Caco-2 (cell line): ENCODE data around the gene IGLL5. TPM values are rescaled to one million over a fixed set of nuclear protein-coding genes. Genes with fewer than 3 reads are reported as not detected.

ENCODE experiments used
- BruUV-seq: library from RNA; stranded (reverse); fragments of 400-500 nt; replicated peaks from 2 replicates; lab custom pipeline; 2021; lab: Mats Ljungman, UMichigan
- CTCF ChIA-PET: fragments of 300-600 bp; sonication (Branson Sonifier 250); formaldehyde crosslinking; loops from one replicate; lab custom pipeline; 2022; ENCODE audit warnings: antibody characterized with exemption; lab: Charles Lee
- POLR2A ChIA-PET: fragments of 300-600 bp; sonication (Branson Sonifier 250); formaldehyde crosslinking; loops from one replicate; lab custom pipeline; 2022; ENCODE audit warnings: antibody characterized with exemption; lab: Charles Lee
- DNase-seq, 2 experiments: peaks; one replicate each; pipeline versions ENCODE4 v3.0.0 to v3.0.0-alpha.2; 2020 to 2022
- H3K27me3 ChIP-seq: replicated peaks from 2 replicates; pipeline ENCODE4 v1.6.0; 2011; ENCODE audit warnings: low read length; ENCODE audit not compliant: control insufficient read depth, insufficient read depth
- H3K36me3 ChIP-seq: 2 replicates; pipeline ENCODE4 v1.5.1; 2011; ENCODE audit warnings: low read length; ENCODE audit not compliant: control insufficient read depth, insufficient read depth
- H3K4me1 ChIP-seq: fragments of 250-450 bp; sonication (Bioruptor Pico); 2 replicates; pipeline ENCODE4 v1.5.1; 2020; ENCODE audit warnings: mild to moderate bottlenecking
- H3K4me3 ChIP-seq: 2 replicates; pipeline ENCODE4 v1.5.1; 2011; ENCODE audit warnings: low read depth, mild to moderate bottlenecking, control low read depth, low read length
- H3K9me3 ChIP-seq: fragments of 250-450 bp; sonication (Bioruptor Pico); 2 replicates; pipeline ENCODE4 v1.5.1; 2020; ENCODE audit warnings: mild to moderate bottlenecking, moderate library complexity
- H3K27ac Mint-ChIP-seq: one replicate; pipeline ENCODE4 v1.8.0; 2022; ENCODE audit warnings: mixed read lengths; ENCODE audit not compliant: unreplicated experiment
- H3K27me3 Mint-ChIP-seq: one replicate; pipeline ENCODE4 v1.8.0; 2022; ENCODE audit warnings: mixed read lengths; ENCODE audit not compliant: insufficient read depth, unreplicated experiment
- H3K36me3 Mint-ChIP-seq: one replicate; pipeline ENCODE4 v1.8.0; 2022; ENCODE audit warnings: mild to moderate bottlenecking, mixed read lengths; ENCODE audit not compliant: insufficient read depth, unreplicated experiment
- H3K4me1 Mint-ChIP-seq: one replicate; pipeline ENCODE4 v1.8.0; 2022; ENCODE audit warnings: low read depth, mixed read lengths; ENCODE audit not compliant: unreplicated experiment
- H3K4me3 Mint-ChIP-seq: one replicate; pipeline ENCODE4 v1.8.0; 2022; ENCODE audit warnings: mild to moderate bottlenecking, moderate library complexity, mixed read lengths; ENCODE audit not compliant: unreplicated experiment
- H3K9me3 Mint-ChIP-seq: one replicate; pipeline ENCODE4 v1.8.0; 2022; ENCODE audit warnings: mixed read lengths; ENCODE audit not compliant: unreplicated experiment
- intact Hi-C: fragments of 100-400 bp; cut with micrococcal nuclease; formaldehyde crosslinking; loops from one replicate; pipeline ENCODE4 v1.10.0; 2022; ENCODE audit not compliant: unreplicated experiment
- total RNA-seq: library from RNA; stranded (reverse); gene quantifications from 2 replicates; pipeline ENCODE4 v1.2.3, GENCODE V29; 2022
- TF ChIP-seq, protein P1 (sequence below), 2 experiments: fragments of 200-600 bp in 1 of 2; IDR thresholded peaks; 1 replicate in 1 of 2; 2 replicates in 1 of 2; pipeline versions ENCODE4 v1.5.1 to v1.8.0; 2011 to 2022; ENCODE audit warnings: antibody characterized with exemption in 1 of 2, control low read depth in 1 of 2, inconsistent platforms in 1 of 2, low read depth in 1 of 2, low read length in 1 of 2, mild to moderate bottlenecking in 1 of 2, moderate library complexity in 1 of 2; ENCODE audit not compliant: insufficient read depth in 1 of 2, severe bottlenecking in 1 of 2, unreplicated experiment in 1 of 2

The IGLL5 gene
- total RNA-seq, 1 experiment from 2014 or later: not detected

DNA sequence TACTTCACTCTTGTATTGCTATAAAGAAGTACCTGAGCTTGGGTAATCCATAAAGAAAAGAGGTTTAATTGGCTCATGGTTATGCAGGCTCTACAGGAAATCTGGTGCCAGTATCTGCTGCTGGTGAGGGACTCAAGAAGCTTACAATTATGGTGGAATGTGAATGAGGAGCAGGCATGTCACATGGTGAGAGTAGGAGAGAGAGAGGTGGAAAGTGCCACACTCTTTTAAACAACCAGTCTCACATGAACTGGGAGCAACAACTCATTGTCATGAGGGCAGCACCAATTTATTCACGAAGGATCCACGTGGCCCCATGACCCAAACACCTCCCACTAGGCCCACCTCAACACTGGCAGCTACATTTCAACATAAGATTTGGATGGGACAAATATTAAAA lies 24.6 kb upstream of the IGLL5 start:
- Mint-ChIP-seq H3K4me1 (peaks cover 7% of the 10 kb centered on the region), H3K27ac (no peak overlapping the region), H3K4me3 (no peak overlapping the region), H3K36me3 (no peaks in the 10 kb centered on the region), H3K9me3 (no peaks in the 10 kb centered on the region), H3K27me3 (peaks cover 8% of the 10 kb centered on the region)
- no peak for DNase-seq
- no TSS peak for BruUV-seq
- H3K4me1 ChIP-seq: no peaks in the 10 kb centered on the region; the same call in 1 of the 2 replicates
- TF ChIP-seq, protein P1, sequence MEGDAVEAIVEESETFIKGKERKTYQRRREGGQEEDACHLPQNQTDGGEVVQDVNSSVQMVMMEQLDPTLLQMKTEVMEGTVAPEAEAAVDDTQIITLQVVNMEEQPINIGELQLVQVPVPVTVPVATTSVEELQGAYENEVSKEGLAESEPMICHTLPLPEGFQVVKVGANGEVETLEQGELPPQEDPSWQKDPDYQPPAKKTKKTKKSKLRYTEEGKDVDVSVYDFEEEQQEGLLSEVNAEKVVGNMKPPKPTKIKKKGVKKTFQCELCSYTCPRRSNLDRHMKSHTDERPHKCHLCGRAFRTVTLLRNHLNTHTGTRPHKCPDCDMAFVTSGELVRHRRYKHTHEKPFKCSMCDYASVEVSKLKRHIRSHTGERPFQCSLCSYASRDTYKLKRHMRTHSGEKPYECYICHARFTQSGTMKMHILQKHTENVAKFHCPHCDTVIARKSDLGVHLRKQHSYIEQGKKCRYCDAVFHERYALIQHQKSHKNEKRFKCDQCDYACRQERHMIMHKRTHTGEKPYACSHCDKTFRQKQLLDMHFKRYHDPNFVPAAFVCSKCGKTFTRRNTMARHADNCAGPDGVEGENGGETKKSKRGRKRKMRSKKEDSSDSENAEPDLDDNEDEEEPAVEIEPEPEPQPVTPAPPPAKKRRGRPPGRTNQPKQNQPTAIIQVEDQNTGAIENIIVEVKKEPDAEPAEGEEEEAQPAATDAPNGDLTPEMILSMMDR (IDR thresholded peaks at IDR 0.05; ENCODE audit: insufficient read depth in 1 of 2, low read depth in 1 of 2, low read length in 1 of 2, severe bottlenecking in 1 of 2, unreplicated experiment in 1 of 2): no peak
- H3K9me3 ChIP-seq: no peaks in the 10 kb centered on the region
- no peaks in the 10 kb centered on the region for H3K36me3 ChIP-seq
- intact Hi-C loops: no loop called here
- H3K27me3 ChIP-seq: no peaks in the 10 kb centered on the region
- H3K4me3 ChIP-seq: no peak overlapping the region
- CTCF ChIA-PET: no interaction called here
- POLR2A ChIA-PET: no interaction called here

DNA sequence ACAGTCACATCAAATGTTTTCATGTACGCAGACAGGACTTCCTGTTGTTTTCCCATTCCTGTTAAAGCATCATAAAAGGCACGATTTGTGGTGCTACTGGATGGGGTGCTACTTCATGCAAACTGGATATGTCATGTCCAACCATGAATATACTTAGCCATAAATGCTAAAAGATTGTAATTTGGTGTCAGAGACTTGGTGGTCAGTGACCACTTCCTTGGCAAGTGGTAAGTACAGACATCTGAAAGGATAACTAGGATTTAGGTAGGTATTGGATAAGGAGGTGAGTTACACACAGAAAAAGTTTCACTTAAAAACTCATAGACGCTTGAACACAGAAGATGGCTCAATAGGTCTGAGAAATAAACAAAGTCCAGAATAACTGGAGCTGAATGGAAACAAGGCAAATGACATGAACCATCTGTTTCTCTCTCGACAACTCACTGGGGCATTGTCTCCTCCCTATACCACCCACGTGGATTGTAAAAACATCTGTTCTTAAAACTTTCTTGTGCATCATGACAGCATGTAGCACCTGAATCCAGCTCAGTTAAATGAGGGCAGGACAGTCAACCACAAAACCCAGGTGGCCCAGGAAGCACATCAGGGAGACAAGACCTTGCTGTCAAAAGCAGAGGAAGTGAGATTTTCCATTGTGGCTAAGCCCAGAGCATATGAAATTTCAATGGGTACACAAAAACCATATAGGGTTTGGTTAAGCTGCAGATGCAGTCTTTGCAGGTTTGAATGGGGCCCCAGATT lies 22.1 kb upstream of the IGLL5 start:
- Histone ChIP-seq H3K4me1 (no peaks in the 10 kb centered on the region), H3K9me3 (no peaks in the 10 kb centered on the region), H3K27me3 (no peaks in the 10 kb centered on the region), H3K4me3 (no peak overlapping the region), H3K36me3 (no peaks in the 10 kb centered on the region)
- no TSS peak for BruUV-seq
- peaks cover 8% of the 10 kb centered on the region for H3K27me3 Mint-ChIP-seq
- no peak overlapping the region for H3K27ac Mint-ChIP-seq
- intact Hi-C loops: no loop called here
- H3K36me3 Mint-ChIP-seq: no peaks in the 10 kb centered on the region
- ChIA-PET POLR2A (interaction anchor here (0.6 kb wide), 1 partner anchor 567 kb away, joined by 3 read pairs; no protein-coding TSS in a partner anchor), CTCF (interaction anchor here (1.0 kb wide), 1 partner anchor 17 kb away, joined by 4 read pairs; no protein-coding TSS in a partner anchor)
- TF ChIP-seq, protein P1 (IDR thresholded peaks at IDR 0.05; ENCODE audit: insufficient read depth in 1 of 2, low read depth in 1 of 2, low read length in 1 of 2, severe bottlenecking in 1 of 2, unreplicated experiment in 1 of 2): no peak
- H3K4me3 Mint-ChIP-seq: no peak overlapping the region
- H3K9me3 Mint-ChIP-seq: no peaks in the 10 kb centered on the region
- H3K4me1 Mint-ChIP-seq: peaks cover 7% of the 10 kb centered on the region
- no peak for DNase-seq

DNA sequence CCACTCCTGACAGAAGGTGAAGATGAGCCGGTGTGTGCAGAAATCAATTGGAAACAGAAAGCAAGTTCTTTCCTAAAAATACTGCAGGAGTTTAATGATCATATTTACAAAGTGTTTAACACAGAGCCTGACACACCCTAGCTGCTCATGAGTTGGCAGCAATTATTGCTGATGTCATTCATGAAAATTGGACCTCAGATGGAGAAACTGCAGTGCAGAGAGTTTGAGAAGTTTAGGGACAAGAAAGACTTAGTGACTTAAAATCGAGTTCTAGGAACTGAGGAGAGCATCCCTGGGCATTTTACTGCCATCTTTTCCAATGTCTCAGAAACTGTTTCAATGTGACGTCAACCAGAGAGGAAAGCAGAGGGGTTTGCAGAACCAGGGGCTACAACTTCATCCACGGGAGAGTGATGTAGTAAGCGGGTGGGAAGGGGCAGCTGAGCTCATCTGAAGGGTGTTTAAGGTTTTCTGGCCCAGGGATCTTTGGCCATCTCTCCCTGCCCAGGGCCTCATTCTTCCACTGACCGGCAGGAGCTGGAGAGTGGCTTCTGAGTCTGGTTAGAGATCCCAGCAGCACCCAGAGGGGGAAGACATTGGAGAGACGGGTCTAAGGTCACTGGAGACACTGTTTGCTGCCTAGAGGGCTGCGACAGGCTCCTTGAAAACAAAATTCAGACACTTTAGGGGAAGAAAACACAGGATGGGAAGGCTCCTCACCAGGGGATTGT lies 21.1 kb upstream of the IGLL5 start:
- Histone ChIP-seq H3K36me3 (no peaks in the 10 kb centered on the region), H3K27me3 (no peaks in the 10 kb centered on the region), H3K4me1 (no peaks in the 10 kb centered on the region), H3K4me3 (no peak overlapping the region), H3K9me3 (no peaks in the 10 kb centered on the region)
- intact Hi-C loops: no loop called here
- H3K4me3 Mint-ChIP-seq: no peak overlapping the region
- TF ChIP-seq, protein P1 (IDR thresholded peaks at IDR 0.05; ENCODE audit: insufficient read depth in 1 of 2, low read depth in 1 of 2, low read length in 1 of 2, severe bottlenecking in 1 of 2, unreplicated experiment in 1 of 2): no peak
- BruUV-seq: no TSS peak
- peaks cover 4% of the 10 kb centered on the region for H3K27me3 Mint-ChIP-seq
- no peaks in the 10 kb centered on the region for H3K9me3 Mint-ChIP-seq
- CTCF ChIA-PET: interaction anchor here (1.0 kb wide), 1 partner anchor 18 kb away, joined by 4 read pairs; no protein-coding TSS in a partner anchor
- POLR2A ChIA-PET: interaction anchor here (0.6 kb wide), 1 partner anchor 568 kb away, joined by 3 read pairs; no protein-coding TSS in a partner anchor
- peaks cover 7% of the 10 kb centered on the region for H3K4me1 Mint-ChIP-seq
- no peak for DNase-seq
- H3K27ac Mint-ChIP-seq: no peak overlapping the region
- no peaks in the 10 kb centered on the region for H3K36me3 Mint-ChIP-seq
